Right lung (tissue), 5 donors: ENCODE data around the gene VPREB3. TPM values are rescaled to one million over a fixed set of nuclear protein-coding genes. Genes with fewer than 3 reads are reported as not detected.
A peak's percentile ranks its signal among the peaks of the same experiment; 100 is the strongest.

ENCODE experiments used
- DNase-seq, 2 donors: peaks; one replicate each; pipeline ENCODE4 v3.0.0-alpha.2; 2013
- polyA plus RNA-seq, 5 donors: library from polyadenylated mRNA; unstranded; fragments of 120-200 nt; gene quantifications; one replicate each; pipeline versions ENCODE4 v1.2.1 to v1.2.3, GENCODE V29; 2013; ENCODE audit warnings: inconsistent platforms in 1 of 5, low replicate concordance in 1 of 5; ENCODE audit not compliant: insufficient read length in 5 of 5, insufficient read depth in 1 of 5

The VPREB3 gene
- polyA plus RNA-seq, 5 donors, result 0.61 to 0.91 (median 0.76) TPM; not detected in 2

- peak; percentile 80 for DNase-seq
Observed at GRCh38 chr22:23767673-23768548, 13.7 kb upstream of the VPREB3 start, which contains the start of gene CHCHD10. CHCHD10 (minus strand) TSS chr22:23767972; CDS start chr22:23767874, 98 bp downstream.

- DNase-seq, result no peak
Observed at GRCh38 chr22:23767303-23767672, 13.1 kb upstream of the VPREB3 start.

GRCh38 chr22:23764899-23765881 is 11.0 kb upstream of the VPREB3 start:
- no peak for DNase-seq

- no peak for DNase-seq
Observed at GRCh38 chr22:23763954-23764353, 9.7 kb upstream of the VPREB3 start.

- DNase-seq, result no peak
Observed at GRCh38 chr22:23763579-23763945, 9.3 kb upstream of the VPREB3 start.

- DNase-seq, result no peak
Observed at GRCh38 chr22:23762842-23763578, 8.8 kb upstream of the VPREB3 start, which contains the start of gene C22orf15. C22orf15 (plus strand) TSS chr22:23762990; CDS start chr22:23763307, 317 bp downstream.

- no peak for DNase-seq
Observed at GRCh38 chr22:23760056-23760455, 5.8 kb upstream of the VPREB3 start.

- DNase-seq, result no peak
Observed at GRCh38 chr22:23759566-23759965, 5.3 kb upstream of the VPREB3 start.

GRCh38 chr22:23756891-23757290 is 2.7 kb upstream of the VPREB3 start:
- DNase-seq, result no peak

GRCh38 chr22:23755711-23756110 is 1.5 kb upstream of the VPREB3 start:
- no peak for DNase-seq

- no peak for DNase-seq
Observed at GRCh38 chr22:23754980-23755636, 883 bp upstream of the VPREB3 start.

- DNase-seq, result no peak
Observed at GRCh38 chr22:23753385-23753784, 840 bp downstream of the VPREB3 start.

GRCh38 chr22:23752750-23753149 is 1.5 kb downstream of the VPREB3 start:
- DNase-seq, result no peak

GRCh38 chr22:23752090-23752691 is 2.0 kb downstream of the VPREB3 start:
- no peak for DNase-seq

- DNase-seq, result no peak
Observed at GRCh38 chr22:23751441-23751996, 2.7 kb downstream of the VPREB3 start.

GRCh38 chr22:23750714-23751440 is 3.3 kb downstream of the VPREB3 start, which contains the start of gene ZNF70:
ZNF70 (minus strand) TSS chr22:23751112; CDS start chr22:23745140, 5,972 bp downstream.
- peak; percentile 83 to 87 for DNase-seq

- DNase-seq, result no peak
Observed at GRCh38 chr22:23750367-23750713, 3.9 kb downstream of the VPREB3 start.

GRCh38 chr22:23749841-23750301 is 4.4 kb downstream of the VPREB3 start:
- DNase-seq, result no peak

GRCh38 chr22:23745791-23746190 is 8.4 kb downstream of the VPREB3 start:
- no peak for DNase-seq
